ENCODE measurements around the gene MAP4K5. TPM values are rescaled to one million over a fixed set of nuclear protein-coding genes. Genes with fewer than 3 reads are reported as not detected.

The MAP4K5 gene
- total and polyA plus RNA-seq, 2 of the 4 experiments (the other 2 are of a cell fraction), result 33.1 to 46.1 TPM

DNA sequence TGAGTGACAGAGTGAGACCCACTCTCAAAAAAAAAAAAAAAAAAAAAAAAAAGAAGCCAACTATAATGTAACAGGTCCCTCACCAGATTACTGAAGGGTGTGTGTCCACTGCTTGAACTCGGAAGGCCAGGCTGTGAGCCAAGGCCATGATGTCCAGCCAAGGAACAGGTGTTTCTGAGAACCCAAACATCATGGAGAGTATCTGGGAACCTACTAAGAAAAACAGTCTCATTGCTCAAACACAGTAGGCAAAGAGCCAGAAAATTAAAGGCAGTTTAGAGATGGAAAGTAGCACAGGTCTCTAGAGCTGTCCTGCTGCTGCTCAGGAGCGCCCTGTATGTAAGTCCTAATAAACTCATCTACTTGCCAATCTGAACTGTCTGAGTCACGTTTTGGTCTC is 12.5 kb upstream of the MAP4K5 start:
- no peak overlapping the region for H2AK9ac ChIP-seq (replicated peaks; ENCODE audit: low read depth, low read length, poor library complexity)
- H3K23ac ChIP-seq (ENCODE audit: low read depth, low read length), result no peak overlapping the region
- H2BK20ac ChIP-seq (ENCODE audit: low read depth, low read length), result no peak overlapping the region
- H3K4ac ChIP-seq (ENCODE audit: low read depth, low read length), result no peak overlapping the region
- no peak overlapping the region for H3K18ac ChIP-seq (ENCODE audit: low read depth, low read length)
- no peak overlapping the region for H4K8ac ChIP-seq (ENCODE audit: low read depth in 2 of 2, low read length in 2 of 2)
- DNase-seq, result no peak
- no peak overlapping the region for H2BK120ac ChIP-seq (ENCODE audit: low read depth, low read length)
- H3K9me1 ChIP-seq (ENCODE audit: insufficient read depth, low read length), result no peaks in the 10 kb centered on the region
- H2AFZ ChIP-seq (replicated peaks; ENCODE audit: low read length, poor library complexity), result no peak overlapping the region
- in situ Hi-C loops (cut with MboI; ENCODE audit: low sequenced_read_pairs), result loop anchor here (5.0 kb wide), 1 partner anchor 232 kb away; no protein-coding TSS in a partner anchor
- ChIA-PET POLR2A (ENCODE audit: unreplicated experiment) (no interaction called here), CTCF (interaction anchor here (1.0 kb wide), 1 partner anchor 222 kb away, joined by 3 read pairs; no protein-coding TSS in a partner anchor)
- H3K9me3 ChIP-seq (ENCODE audit: control insufficient read depth, insufficient read depth, low read length), result no peaks in the 10 kb centered on the region
- H3K56ac ChIP-seq (ENCODE audit: extremely low read depth, insufficient read depth, low read length), result no peak overlapping the region
- H3K27ac ChIP-seq (ENCODE audit: insufficient read depth, low read length), result no peak overlapping the region
- H4K91ac ChIP-seq (ENCODE audit: insufficient read depth, low read depth, low read length), result no peak overlapping the region
- H3K9ac ChIP-seq (ENCODE audit: low read depth, low read length), result no peak overlapping the region
- H3K14ac ChIP-seq (replicated peaks; ENCODE audit: low read depth, low read length), result no peak overlapping the region
- BruUV-seq (replicated peaks), result no TSS peak
- no peaks in the 10 kb centered on the region for H3K4me1 ChIP-seq (ENCODE audit: control insufficient read depth, insufficient read depth, low read length)
- dilution Hi-C loops (cut with HindIII; ENCODE audit: low sequenced_read_pairs, unreplicated experiment), result no loop called here
- no peaks in the 10 kb centered on the region for H3K79me1 ChIP-seq (ENCODE audit: low read depth in 1 of 2, low read length in 2 of 2)
- no peaks in the 10 kb centered on the region for H3K36me3 ChIP-seq (ENCODE audit: control insufficient read depth, insufficient read depth, low read length)
- no peak overlapping the region for H2AK5ac ChIP-seq (ENCODE audit: low read depth, low read length)
- no peaks in the 10 kb centered on the region for H4K20me1 ChIP-seq (ENCODE audit: insufficient read depth, low read length)
- TF ChIP-seq, protein P1, sequence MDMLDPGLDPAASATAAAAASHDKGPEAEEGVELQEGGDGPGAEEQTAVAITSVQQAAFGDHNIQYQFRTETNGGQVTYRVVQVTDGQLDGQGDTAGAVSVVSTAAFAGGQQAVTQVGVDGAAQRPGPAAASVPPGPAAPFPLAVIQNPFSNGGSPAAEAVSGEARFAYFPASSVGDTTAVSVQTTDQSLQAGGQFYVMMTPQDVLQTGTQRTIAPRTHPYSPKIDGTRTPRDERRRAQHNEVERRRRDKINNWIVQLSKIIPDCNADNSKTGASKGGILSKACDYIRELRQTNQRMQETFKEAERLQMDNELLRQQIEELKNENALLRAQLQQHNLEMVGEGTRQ (IDR thresholded peaks at IDR 0.05; ENCODE audit: low read depth, low read length), result no peak
- TF ChIP-seq BHLHE40 (IDR thresholded peaks at IDR 0.05; ENCODE audit: low read depth, low read length) (no peak), CHD1 (IDR thresholded peaks at IDR 0.05; ENCODE audit: low read depth, low read length) (no peak), MAFK (IDR thresholded peaks at IDR 0.05; ENCODE audit: low read depth, low read length) (no peak), RAD21 (IDR thresholded peaks at IDR 0.05; ENCODE audit: low read length) (no peak), MXI1 (IDR thresholded peaks at IDR 0.05; ENCODE audit: borderline replicate concordance, low read depth, low read length) (no peak), NFE2L2 (IDR thresholded peaks at IDR 0.05; ENCODE audit: low read depth, low read length) (no peak), CEBPB (IDR thresholded peaks at IDR 0.05; ENCODE audit: low read depth, low read length) (no peak), SMC3 (IDR thresholded peaks at IDR 0.05; ENCODE audit: low read depth, low read length) (no peak), MAZ (IDR thresholded peaks at IDR 0.05; ENCODE audit: borderline replicate concordance, low read depth, low read length) (no peak), FOS (IDR thresholded peaks at IDR 0.05; ENCODE audit: low read depth, low read length) (no peak), RFX5 (IDR thresholded peaks at IDR 0.05; ENCODE audit: low read depth, low read length) (no peak), RCOR1 (IDR thresholded peaks at IDR 0.05; ENCODE audit: insufficient replicate concordance, low read length) (no peak), POLR2A (IDR thresholded peaks at IDR 0.05; ENCODE audit: low read depth, low read length) (no peak)
- TF ChIP-seq, protein P2, sequence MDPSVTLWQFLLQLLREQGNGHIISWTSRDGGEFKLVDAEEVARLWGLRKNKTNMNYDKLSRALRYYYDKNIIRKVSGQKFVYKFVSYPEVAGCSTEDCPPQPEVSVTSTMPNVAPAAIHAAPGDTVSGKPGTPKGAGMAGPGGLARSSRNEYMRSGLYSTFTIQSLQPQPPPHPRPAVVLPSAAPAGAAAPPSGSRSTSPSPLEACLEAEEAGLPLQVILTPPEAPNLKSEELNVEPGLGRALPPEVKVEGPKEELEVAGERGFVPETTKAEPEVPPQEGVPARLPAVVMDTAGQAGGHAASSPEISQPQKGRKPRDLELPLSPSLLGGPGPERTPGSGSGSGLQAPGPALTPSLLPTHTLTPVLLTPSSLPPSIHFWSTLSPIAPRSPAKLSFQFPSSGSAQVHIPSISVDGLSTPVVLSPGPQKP (IDR thresholded peaks at IDR 0.05; ENCODE audit: borderline replicate concordance, low read depth, low read length), result no peak
- TF ChIP-seq, protein P3, sequence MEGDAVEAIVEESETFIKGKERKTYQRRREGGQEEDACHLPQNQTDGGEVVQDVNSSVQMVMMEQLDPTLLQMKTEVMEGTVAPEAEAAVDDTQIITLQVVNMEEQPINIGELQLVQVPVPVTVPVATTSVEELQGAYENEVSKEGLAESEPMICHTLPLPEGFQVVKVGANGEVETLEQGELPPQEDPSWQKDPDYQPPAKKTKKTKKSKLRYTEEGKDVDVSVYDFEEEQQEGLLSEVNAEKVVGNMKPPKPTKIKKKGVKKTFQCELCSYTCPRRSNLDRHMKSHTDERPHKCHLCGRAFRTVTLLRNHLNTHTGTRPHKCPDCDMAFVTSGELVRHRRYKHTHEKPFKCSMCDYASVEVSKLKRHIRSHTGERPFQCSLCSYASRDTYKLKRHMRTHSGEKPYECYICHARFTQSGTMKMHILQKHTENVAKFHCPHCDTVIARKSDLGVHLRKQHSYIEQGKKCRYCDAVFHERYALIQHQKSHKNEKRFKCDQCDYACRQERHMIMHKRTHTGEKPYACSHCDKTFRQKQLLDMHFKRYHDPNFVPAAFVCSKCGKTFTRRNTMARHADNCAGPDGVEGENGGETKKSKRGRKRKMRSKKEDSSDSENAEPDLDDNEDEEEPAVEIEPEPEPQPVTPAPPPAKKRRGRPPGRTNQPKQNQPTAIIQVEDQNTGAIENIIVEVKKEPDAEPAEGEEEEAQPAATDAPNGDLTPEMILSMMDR (conservative IDR thresholded peaks at IDR 0.05; ENCODE audit: low read depth, low read length), result no peak
- intact Hi-C loops (cut with micrococcal nuclease), result no loop called here
- no peak for ATAC-seq (ENCODE audit: low read depth)
- H3K4me2 ChIP-seq (ENCODE audit: low read depth, low read length), result no peak overlapping the region
- H2BK15ac ChIP-seq (ENCODE audit: low read depth, low read length), result no peak overlapping the region
- no peaks in the 10 kb centered on the region; the same call in 1 of the 2 replicates for H3K27me3 ChIP-seq (ENCODE audit: control insufficient read depth, insufficient read depth, low read length)
- 100% methylated on average over 1 of the region's 3 CpGs; no CpG with 5 or more reads in 1 of the 2 experiments for WGBS, 2 experiments (ENCODE audit: extremely low coverage in 2 of 2, insufficient read length in 1 of 2)
- H3K4me3 ChIP-seq (ENCODE audit: insufficient read depth, low read depth, low read length), result no peak overlapping the region
- no peak overlapping the region for H2BK5ac ChIP-seq (ENCODE audit: low read depth, low read length, poor library complexity, severe bottlenecking)
- no peak overlapping the region for H4K5ac ChIP-seq (ENCODE audit: low read depth, low read length)

Measured in IMR-90 (cell line).